PC-3 (cell line): ENCODE results near the gene SERPINB11. TPM values are rescaled to one million over a fixed set of nuclear protein-coding genes. Genes with fewer than 3 reads are reported as not detected.

Experiments used
- ATAC-seq: fragments of 200-7000 bp; cut with Tn5 transposase; 2 replicates; pipeline ENCODE4 v1.9.1; 2020; ENCODE audit warnings: mild to moderate bottlenecking, moderate library complexity
- BruUV-seq: library from RNA; stranded (reverse); fragments of 400-500 nt; replicated peaks from 2 replicates; lab custom pipeline; 2021; lab: Mats Ljungman, UMichigan
- CTCF ChIA-PET: fragments of 300-600 bp; sonication (Branson Sonifier 250); formaldehyde crosslinking; loops from one replicate; lab custom pipeline; 2022; ENCODE audit warnings: antibody characterized with exemption; lab: Charles Lee
- POLR2A ChIA-PET: fragments of 300-600 bp; sonication (Branson Sonifier 250); formaldehyde crosslinking; loops from one replicate; lab custom pipeline; 2022; ENCODE audit warnings: antibody characterized with exemption; ENCODE audit not compliant: unreplicated experiment; lab: Charles Lee
- DNase-seq: peaks from one replicate; pipeline ENCODE4 v3.0.0-alpha.2; 2015
- H2AFZ ChIP-seq: fragments of 300-600 bp; sonication (generic); 2 replicates; pipeline ENCODE4 v1.6.0; 2016; ENCODE audit warnings: antibody characterized with exemption, low read length
- H3F3A ChIP-seq: fragments of 300-600 bp; sonication (generic); one replicate; pipeline ENCODE4 v1.6.0; 2017; ENCODE audit warnings: antibody characterized with exemption, low read length, control low read depth, mild to moderate bottlenecking; ENCODE audit not compliant: unreplicated experiment
- H3K27ac ChIP-seq: fragments of 300-600 bp; sonication (generic); 2 replicates; pipeline ENCODE4 v1.5.1; 2016; ENCODE audit warnings: mild to moderate bottlenecking, low read length
- H3K27me3 ChIP-seq: fragments of 300-600 bp; sonication (generic); 2 replicates; pipeline ENCODE4 v1.6.1; 2016; ENCODE audit warnings: low read length, mixed read lengths
- H3K36me3 ChIP-seq: fragments of 300-600 bp; sonication (generic); 2 replicates; pipeline ENCODE4 v1.6.1; 2016; ENCODE audit warnings: low read depth, mixed run types, low read length, mixed read lengths
- H3K4me1 ChIP-seq: fragments of 300-600 bp; sonication (generic); 2 replicates; pipeline ENCODE4 v1.5.1; 2016; ENCODE audit warnings: low read length; ENCODE audit not compliant: insufficient read depth
- H3K4me2 ChIP-seq: fragments of 300-600 bp; sonication (generic); 2 replicates; pipeline ENCODE4 v1.6.0; 2016; ENCODE audit warnings: low read length
- H3K4me3 ChIP-seq: fragments of 300-600 bp; sonication (generic); 2 replicates; pipeline ENCODE4 v1.5.1; 2016; ENCODE audit warnings: mild to moderate bottlenecking, low read length, mixed read lengths
- H3K79me2 ChIP-seq: fragments of 300-600 bp; sonication (generic); 2 replicates; pipeline ENCODE4 v1.6.1; 2017; ENCODE audit warnings: low read length, mixed read lengths
- H3K9ac ChIP-seq: fragments of 300-600 bp; sonication (generic); 2 replicates; pipeline ENCODE4 v1.6.0; 2016; ENCODE audit warnings: mild to moderate bottlenecking, low read length
- H3K9me2 ChIP-seq: fragments of 300-600 bp; sonication (generic); replicated peaks from 2 replicates; pipeline ENCODE4 v1.6.1; 2016; ENCODE audit warnings: mixed run types, low read length, mixed read lengths
- H3K9me3 ChIP-seq: fragments of 300-600 bp; sonication (generic); 2 replicates; pipeline ENCODE4 v1.6.1; 2016; ENCODE audit warnings: low read length, mixed read lengths
- H4K20me1 ChIP-seq: fragments of 300-600 bp; sonication (generic); 2 replicates; pipeline ENCODE4 v1.6.1; 2016; ENCODE audit warnings: low read length, mixed read lengths
- EZH2 ChIP-seq: fragments of 300-600 bp; sonication (generic); IDR thresholded peaks from one replicate; pipeline ENCODE4 v1.6.1; 2017; ENCODE audit warnings: antibody characterized with exemption, mild to moderate bottlenecking, low read length; ENCODE audit not compliant: unreplicated experiment
- EZH2phosphoT487 ChIP-seq: fragments of 300-600 bp; sonication (generic); IDR thresholded peaks from 2 replicates; pipeline ENCODE4 v1.6.1; 2018; ENCODE audit warnings: mild to moderate bottlenecking, antibody characterized with exemption, low read length, borderline replicate concordance
- intact Hi-C: fragments of 100-400 bp; cut with micrococcal nuclease; formaldehyde crosslinking; loops from 2 replicates; pipeline ENCODE4 v1.9.0; 2023
- total RNA-seq: library from RNA; depleted of rRNA; stranded (reverse); fragments of >200 nt; gene quantifications from 2 replicates; pipeline ENCODE4 v1.2.3, GENCODE V29; 2014
- TF ChIP-seq, protein P1 (sequence below): fragments of 300-600 bp; sonication (generic); conservative IDR thresholded peaks from 2 replicates; pipeline ENCODE4 v1.5.1; 2017; ENCODE audit warnings: antibody characterized with exemption, low read depth, mild to moderate bottlenecking, low read length

The SERPINB11 gene
- total RNA-seq, 1 experiment from 2014 or later = not detected

DNA sequence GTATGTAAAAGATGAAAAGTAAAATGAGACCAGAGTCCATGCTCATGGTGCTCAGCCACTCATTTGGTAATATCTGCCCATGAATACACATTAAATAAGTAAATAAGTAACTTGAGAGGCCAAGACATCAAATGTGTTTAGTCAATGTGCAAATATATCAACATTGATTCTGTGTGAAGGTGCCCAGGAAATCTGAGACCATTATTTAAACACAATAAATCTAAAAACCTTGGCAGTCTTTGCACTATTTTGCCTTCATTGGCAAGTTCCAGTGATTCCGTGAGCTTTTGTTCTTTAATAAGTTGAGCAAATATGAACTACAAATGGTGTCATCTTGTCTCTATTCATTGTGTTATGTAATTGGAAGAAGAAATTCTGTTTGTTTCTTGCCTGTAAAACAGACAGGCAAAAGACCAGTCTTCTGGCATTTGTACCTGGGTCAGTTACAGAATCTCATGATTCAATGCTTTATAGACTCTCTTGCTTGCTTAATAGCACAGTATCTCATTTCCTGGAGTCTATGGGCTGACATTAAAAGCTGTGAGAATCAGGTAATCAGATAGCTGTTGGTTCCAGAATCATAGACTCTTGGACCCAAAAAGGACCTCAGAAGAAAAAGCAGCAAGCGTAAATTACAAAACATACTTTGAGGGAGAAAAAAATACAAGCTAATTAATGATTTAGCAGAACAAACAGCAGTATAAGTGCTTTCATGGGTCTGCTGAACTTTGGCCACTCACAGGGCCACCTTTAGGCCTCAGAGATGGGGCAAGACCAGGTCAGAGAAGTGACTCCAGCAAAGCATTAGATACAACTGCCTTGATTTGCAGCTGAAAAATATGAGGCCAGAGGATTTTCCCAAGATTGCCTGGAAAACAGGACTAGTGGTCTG lies 21.1 kb upstream of the SERPINB11 start:
- Histone ChIP-seq H3K79me2 (no peaks in the 10 kb centered on the region), H3K4me1 (peaks cover 62% of the 10 kb centered on the region), H3K36me3 (no peaks in the 10 kb centered on the region), H3K9me2 (no peaks in the 10 kb centered on the region), H3F3A (peaks cover 15% of the 10 kb centered on the region), H3K9ac (peak overlapping the region; percentile 100), H3K9me3 (no peaks in the 10 kb centered on the region), H3K4me3 (peak overlapping the region; percentile 17), H3K4me2 (peak overlapping the region; percentile 74), H4K20me1 (no peaks in the 10 kb centered on the region), H3K27ac (peak overlapping the region; percentile 100), H2AFZ (no peak overlapping the region), H3K27me3 (no peaks in the 10 kb centered on the region)
- ChIA-PET CTCF (interaction anchor here (0.6 to 1.4 kb wide), 2 partner anchors 20 to 60 kb away, joined by 5 to 10 read pairs; no protein-coding TSS in a partner anchor), POLR2A (interaction anchor here (0.6 kb wide), 2 partner anchors 63 to 359 kb away, joined by 3 to 14 read pairs; no protein-coding TSS in a partner anchor)
- intact Hi-C loops = loop anchor here (2.0 to 5.0 kb wide), 3 partner anchors 96 to 151 kb away; partner anchors contain the start of gene SERPINB7
- no peak for TF ChIP-seq EZH2
- TF ChIP-seq, protein P1, sequence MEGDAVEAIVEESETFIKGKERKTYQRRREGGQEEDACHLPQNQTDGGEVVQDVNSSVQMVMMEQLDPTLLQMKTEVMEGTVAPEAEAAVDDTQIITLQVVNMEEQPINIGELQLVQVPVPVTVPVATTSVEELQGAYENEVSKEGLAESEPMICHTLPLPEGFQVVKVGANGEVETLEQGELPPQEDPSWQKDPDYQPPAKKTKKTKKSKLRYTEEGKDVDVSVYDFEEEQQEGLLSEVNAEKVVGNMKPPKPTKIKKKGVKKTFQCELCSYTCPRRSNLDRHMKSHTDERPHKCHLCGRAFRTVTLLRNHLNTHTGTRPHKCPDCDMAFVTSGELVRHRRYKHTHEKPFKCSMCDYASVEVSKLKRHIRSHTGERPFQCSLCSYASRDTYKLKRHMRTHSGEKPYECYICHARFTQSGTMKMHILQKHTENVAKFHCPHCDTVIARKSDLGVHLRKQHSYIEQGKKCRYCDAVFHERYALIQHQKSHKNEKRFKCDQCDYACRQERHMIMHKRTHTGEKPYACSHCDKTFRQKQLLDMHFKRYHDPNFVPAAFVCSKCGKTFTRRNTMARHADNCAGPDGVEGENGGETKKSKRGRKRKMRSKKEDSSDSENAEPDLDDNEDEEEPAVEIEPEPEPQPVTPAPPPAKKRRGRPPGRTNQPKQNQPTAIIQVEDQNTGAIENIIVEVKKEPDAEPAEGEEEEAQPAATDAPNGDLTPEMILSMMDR = no peak
- TF ChIP-seq EZH2phosphoT487 = no peak
- BruUV-seq = TSS peak; percentile 90
- ATAC-seq (peak; percentile 54), DNase-seq (peak; percentile 93)

DNA sequence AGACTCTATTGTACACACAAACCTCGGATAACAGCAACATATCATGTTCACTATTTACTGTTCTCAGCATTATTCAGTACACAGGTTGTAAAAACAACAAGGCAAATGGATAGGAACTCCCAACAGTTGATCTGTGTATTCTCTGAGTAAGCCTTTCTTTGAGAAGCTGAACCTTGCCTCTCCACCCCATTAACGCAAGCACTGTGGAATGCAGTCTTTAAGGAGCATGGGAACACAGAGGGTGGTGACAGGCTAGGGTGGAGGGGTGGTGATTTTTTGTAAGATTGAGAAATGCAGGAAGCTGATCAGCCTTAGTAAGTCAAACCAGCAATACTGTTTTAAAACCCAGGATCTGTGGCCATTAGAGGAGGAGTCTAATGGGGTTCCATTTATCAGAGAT lies 19.6 kb upstream of the SERPINB11 start:
- Histone ChIP-seq H3K4me3 (peak overlapping the region; percentile 36; the same call in 1 of the 2 replicates), H3K4me2 (peak overlapping the region; percentile 74), H3K9me2 (no peaks in the 10 kb centered on the region), H3F3A (peaks cover 15% of the 10 kb centered on the region), H4K20me1 (no peaks in the 10 kb centered on the region), H3K9ac (peak overlapping the region; percentile 100), H3K9me3 (no peaks in the 10 kb centered on the region), H3K27me3 (no peaks in the 10 kb centered on the region), H3K27ac (peak overlapping the region; percentile 100), H2AFZ (no peak overlapping the region), H3K4me1 (peaks cover 48% of the 10 kb centered on the region), H3K36me3 (no peaks in the 10 kb centered on the region), H3K79me2 (no peaks in the 10 kb centered on the region)
- intact Hi-C loops = loop anchor here (1.0 to 5.0 kb wide), 4 partner anchors 58 to 165 kb away; partner anchors contain the start of gene SERPINB7
- ChIA-PET CTCF (interaction anchor here (1.7 kb wide), 1 partner anchor 59 kb away, joined by 8 read pairs; no protein-coding TSS in a partner anchor), POLR2A (interaction anchor here (0.5 to 0.6 kb wide), 2 partner anchors 28 to 82 kb away, joined by 3 to 5 read pairs; no protein-coding TSS in a partner anchor)
- TF ChIP-seq EZH2phosphoT487 (no peak), EZH2 (no peak)
- TF ChIP-seq, protein P1 = no peak
- BruUV-seq = no TSS peak
- DNase-seq (peak; percentile 97), ATAC-seq (peak; percentile 87)
